Lung (tissue), 12 donors: ENCODE data around the gene CCDC181. TPM values are rescaled to one million over a fixed set of nuclear protein-coding genes. Genes with fewer than 3 reads are reported as not detected.

Experiments used
- ATAC-seq: fragments of 200-7000 bp; cut with Tn5 transposase; one replicate; pipeline ENCODE4 v1.9.1; 2020; ENCODE audit warnings: moderate number of reproducible peaks; ENCODE audit not compliant: insufficient read depth, low FRiP score
- DNase-seq, 3 donors: peaks; one replicate each; pipeline ENCODE4 v3.0.0-alpha.2; 2013 to 2017
- H3K27ac ChIP-seq, 2 donors: one replicate each; pipeline ENCODE4 v1.5.1; 2013; ENCODE audit warnings: mild to moderate bottlenecking in 2 of 2, moderate library complexity in 2 of 2, control low read depth in 1 of 2, inconsistent platforms in 1 of 2, low read depth in 1 of 2, low read length in 1 of 2
- H3K27me3 ChIP-seq, 3 donors: one replicate each; pipeline ENCODE4 v1.5.1; 2013; ENCODE audit warnings: low read length in 2 of 3; ENCODE audit not compliant: control insufficient read depth in 3 of 3, insufficient read depth in 3 of 3
- H3K36me3 ChIP-seq, 4 donors: one replicate each; pipeline ENCODE4 v1.5.1; 2013; ENCODE audit warnings: low read length in 4 of 4, mild to moderate bottlenecking in 1 of 4, moderate library complexity in 1 of 4; ENCODE audit not compliant: control insufficient read depth in 4 of 4, insufficient read depth in 4 of 4
- H3K4me1 ChIP-seq, 5 donors: one replicate each; pipeline ENCODE4 v1.5.1; 2013; ENCODE audit warnings: low read length in 5 of 5, mild to moderate bottlenecking in 2 of 5, moderate library complexity in 1 of 5; ENCODE audit not compliant: control insufficient read depth in 5 of 5, insufficient read depth in 5 of 5
- H3K4me3 ChIP-seq: one replicate; pipeline ENCODE4 v1.5.1; 2013; ENCODE audit warnings: mild to moderate bottlenecking, control low read depth, moderate library complexity
- H3K9ac ChIP-seq, 2 donors: one replicate each; pipeline ENCODE4 v1.5.1; 2013; ENCODE audit warnings: low read length in 2 of 2, control low read depth in 1 of 2; ENCODE audit not compliant: insufficient read depth in 1 of 2
- H3K9me3 ChIP-seq, 4 donors: one replicate each; pipeline ENCODE4 v1.5.1; 2013; ENCODE audit warnings: low read length in 3 of 4, mild to moderate bottlenecking in 1 of 4, moderate library complexity in 1 of 4; ENCODE audit not compliant: control insufficient read depth in 4 of 4, insufficient read depth in 3 of 4
- WGBS, 2 donors: extraction: QIAGEN DNeasy Blood & Tissue Kit; methylation state at CpG; one replicate each; pipeline ENCODE4 v1.1.7; 2013; 5-methylcytosine and 5-hydroxymethylcytosine counted together
- polyA plus RNA-seq, 2 donors: library from polyadenylated mRNA; stranded (reverse); fragments of 200-250 nt; gene quantifications; one replicate each; pipeline ENCODE4 v1.2.1, GENCODE V29; 2013
- total RNA-seq, 2 donors: library from RNA; depleted of rRNA in 1 of 2; stranded (reverse); fragments of >200 nt in 1 of 2; gene quantifications; one replicate each; pipeline ENCODE4 v1.2.1, GENCODE V29; 2014 to 2021
- TF ChIP-seq, protein P1 (sequence below): IDR thresholded peaks from 2 replicates; pipeline ENCODE4 v1.5.1; 2012; ENCODE audit warnings: mild to moderate bottlenecking; ENCODE audit errors: control extremely low read depth, extremely low read depth
- donor health status: control.
- donor health status: control.
- donor health status: Bipolar disorder and iron deficiency.
- donor health status: healthy.
- donor health status: DM: yes; HTN: yes; CAD: no.

CCDC181 gene
- total and polyA plus RNA-seq, 4 donors, result 2.9 to 5.7 (median 4.6) TPM

DNA sequence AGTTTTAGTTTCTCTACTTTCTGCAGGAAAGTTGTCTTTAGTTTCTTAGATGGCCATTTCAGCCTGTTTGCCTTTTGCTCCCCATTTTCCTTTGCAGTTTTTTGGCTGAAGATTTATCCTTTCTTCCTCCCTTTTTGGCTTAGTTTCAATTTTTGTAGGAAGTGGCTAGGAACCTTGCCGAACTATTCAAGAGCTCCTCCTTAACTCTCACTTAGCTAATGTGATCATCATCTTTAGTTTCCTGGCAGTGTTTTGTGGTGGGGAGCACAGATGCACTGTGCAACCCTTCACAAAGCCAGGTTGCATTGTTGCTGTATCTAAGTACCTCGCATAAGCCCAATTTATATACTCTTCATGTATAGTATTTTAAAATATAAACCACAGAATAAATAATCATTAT is 28.8 kb upstream of the CCDC181 start:
- H3K36me3 ChIP-seq, result no peaks in the 10 kb centered on the region
- TF ChIP-seq, protein P1, sequence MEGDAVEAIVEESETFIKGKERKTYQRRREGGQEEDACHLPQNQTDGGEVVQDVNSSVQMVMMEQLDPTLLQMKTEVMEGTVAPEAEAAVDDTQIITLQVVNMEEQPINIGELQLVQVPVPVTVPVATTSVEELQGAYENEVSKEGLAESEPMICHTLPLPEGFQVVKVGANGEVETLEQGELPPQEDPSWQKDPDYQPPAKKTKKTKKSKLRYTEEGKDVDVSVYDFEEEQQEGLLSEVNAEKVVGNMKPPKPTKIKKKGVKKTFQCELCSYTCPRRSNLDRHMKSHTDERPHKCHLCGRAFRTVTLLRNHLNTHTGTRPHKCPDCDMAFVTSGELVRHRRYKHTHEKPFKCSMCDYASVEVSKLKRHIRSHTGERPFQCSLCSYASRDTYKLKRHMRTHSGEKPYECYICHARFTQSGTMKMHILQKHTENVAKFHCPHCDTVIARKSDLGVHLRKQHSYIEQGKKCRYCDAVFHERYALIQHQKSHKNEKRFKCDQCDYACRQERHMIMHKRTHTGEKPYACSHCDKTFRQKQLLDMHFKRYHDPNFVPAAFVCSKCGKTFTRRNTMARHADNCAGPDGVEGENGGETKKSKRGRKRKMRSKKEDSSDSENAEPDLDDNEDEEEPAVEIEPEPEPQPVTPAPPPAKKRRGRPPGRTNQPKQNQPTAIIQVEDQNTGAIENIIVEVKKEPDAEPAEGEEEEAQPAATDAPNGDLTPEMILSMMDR, result no peak
- H3K27ac ChIP-seq, result no peak overlapping the region
- WGBS, 2 donors, result 60 to 68% methylated on average over 2 of the region's 2 CpGs
- H3K27me3 ChIP-seq, result peaks cover 0 to 12% (median 10%) of the 10 kb centered on the region in 3 donors
- no peak for ATAC-seq
- H3K4me3 ChIP-seq, result no peak overlapping the region
- no peaks in the 10 kb centered on the region for H3K9me3 ChIP-seq
- peak in 2 of 3 donors; percentile 2 to 8 for DNase-seq
- H3K4me1 ChIP-seq, result peaks cover 0 to 6% (median 0%) of the 10 kb centered on the region in 5 donors
- H3K9ac ChIP-seq, result no peak overlapping the region

DNA sequence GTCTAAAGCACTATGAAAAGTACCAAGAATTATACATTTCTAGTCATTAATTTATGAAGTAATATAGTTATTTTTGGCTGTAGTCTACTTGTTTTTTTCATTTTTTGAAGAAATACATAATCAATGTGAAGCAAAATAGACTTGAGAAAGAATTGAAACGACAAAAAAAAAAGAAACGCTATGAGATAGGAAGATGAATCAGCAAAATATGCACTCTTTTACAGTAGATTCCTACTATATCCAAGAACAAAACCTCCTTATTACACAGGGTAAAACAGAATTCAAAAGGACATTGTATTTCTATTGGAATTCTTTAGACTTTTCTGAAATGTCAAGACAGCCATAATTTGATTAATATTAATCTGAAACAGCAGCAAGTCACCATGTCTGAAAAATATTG is 25.6 kb upstream of the CCDC181 start:
- TF ChIP-seq, protein P1, result no peak
- no peaks in the 10 kb centered on the region for H3K9me3 ChIP-seq
- no peak overlapping the region for H3K4me3 ChIP-seq
- 87 to 93% methylated on average over 2 of the region's 2 CpGs for WGBS, 2 donors
- no peaks in the 10 kb centered on the region for H3K4me1 ChIP-seq
- no peaks in the 10 kb centered on the region for H3K27me3 ChIP-seq
- H3K36me3 ChIP-seq, result no peaks in the 10 kb centered on the region
- no peak overlapping the region for H3K9ac ChIP-seq
- ATAC-seq (no peak), DNase-seq (no peak)
- H3K27ac ChIP-seq, result no peak overlapping the region

DNA sequence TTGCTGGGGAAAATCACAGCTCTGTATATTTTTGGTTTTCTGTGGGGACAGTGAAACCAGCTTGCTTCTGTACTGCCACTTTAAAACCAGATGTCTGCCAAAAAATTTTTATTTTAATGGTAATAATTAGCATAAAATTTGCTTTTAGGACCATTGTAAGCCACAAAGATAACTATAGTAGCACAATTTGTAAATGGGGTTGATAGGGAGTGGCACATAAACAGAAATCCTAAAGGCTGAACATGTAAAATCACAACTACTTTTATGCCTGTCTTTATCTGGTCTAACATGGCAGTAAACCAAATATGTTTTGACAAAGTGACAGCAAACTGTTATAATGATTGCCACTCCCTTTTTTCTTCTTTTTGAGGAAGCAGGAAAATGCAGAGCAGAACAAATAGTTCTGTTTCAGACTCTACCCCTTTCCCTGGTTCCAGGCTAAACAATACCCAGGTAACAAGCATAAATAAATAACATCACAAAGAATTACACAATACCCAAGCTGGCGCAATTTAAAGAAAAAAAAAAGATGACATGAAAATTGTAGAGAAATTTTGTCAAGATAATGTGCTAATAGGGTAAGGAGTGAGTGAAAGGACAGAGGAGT is 24.0 kb upstream of the CCDC181 start:
- no peaks in the 10 kb centered on the region for H3K4me1 ChIP-seq
- no peak overlapping the region for H3K4me3 ChIP-seq
- H3K36me3 ChIP-seq, result no peaks in the 10 kb centered on the region
- no peak overlapping the region for H3K27ac ChIP-seq
- ATAC-seq (no peak), DNase-seq (no peak)
- H3K9me3 ChIP-seq, result no peaks in the 10 kb centered on the region
- no peaks in the 10 kb centered on the region for H3K27me3 ChIP-seq
- no peak overlapping the region for H3K9ac ChIP-seq
- TF ChIP-seq, protein P1, result no peak
- 53 to 77% methylated on average over 1 of the region's 1 CpG for WGBS, 2 donors

DNA sequence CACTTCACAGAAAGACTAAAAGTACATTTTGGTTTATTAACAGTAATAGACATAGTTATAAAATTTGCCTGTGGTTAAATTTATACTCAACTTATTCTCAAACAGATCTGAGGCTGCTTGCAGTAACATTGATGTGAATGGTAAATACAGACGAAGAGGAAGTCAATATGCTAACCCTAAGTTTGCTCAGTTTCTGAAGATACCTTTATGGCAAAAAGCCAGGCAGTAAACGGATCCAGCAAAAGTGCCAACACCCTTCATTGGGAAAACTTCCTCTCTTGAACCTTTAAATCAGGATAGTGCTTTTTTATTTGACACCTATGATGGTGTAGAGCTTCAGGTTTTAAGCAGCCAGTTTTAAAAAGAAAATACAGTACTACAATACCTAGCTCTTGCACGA is 16.6 kb upstream of the CCDC181 start:
- no peak overlapping the region for H3K27ac ChIP-seq
- no peak for DNase-seq
- H3K36me3 ChIP-seq, result no peaks in the 10 kb centered on the region
- no peaks in the 10 kb centered on the region for H3K4me1 ChIP-seq
- H3K9me3 ChIP-seq, result no peaks in the 10 kb centered on the region
- 47 to 67% methylated on average over 3 of the region's 3 CpGs for WGBS, 2 donors
- H3K4me3 ChIP-seq, result no peak overlapping the region
- TF ChIP-seq, protein P1, result no peak
- no peaks in the 10 kb centered on the region for H3K27me3 ChIP-seq
- ATAC-seq, result no peak
- no peak overlapping the region for H3K9ac ChIP-seq
